ENCODE data around the gene UTS2.

UTS2 gene

GRCh38 chr1:7862211-7863060 is 9.6 kb upstream of the UTS2 start:
- DNase-seq: no peak

- DNase-seq: no peak
These were observed 8.6 kb upstream of the UTS2 start for GRCh38 chr1:7861452-7861851.

GRCh38 chr1:7860130-7860529 is 7.3 kb upstream of the UTS2 start:
- DNase-seq: no peak

GRCh38 chr1:7859406-7859805 is 6.5 kb upstream of the UTS2 start:
- DNase-seq: no peak

- no peak for DNase-seq
These were observed 5.1 kb upstream of the UTS2 start for GRCh38 chr1:7857985-7858384.

GRCh38 chr1:7857000-7857399 is 4.1 kb upstream of the UTS2 start:
- no peak for DNase-seq

- no peak for DNase-seq
These were observed 3.5 kb upstream of the UTS2 start for GRCh38 chr1:7856345-7856744.

GRCh38 chr1:7853684-7854026 is 790 bp upstream of the UTS2 start:
- no peak for DNase-seq

GRCh38 chr1:7850786-7851185 is 2.1 kb downstream of the UTS2 start:
- DNase-seq: no peak

- DNase-seq: no peak
These were observed 5.3 kb downstream of the UTS2 start for GRCh38 chr1:7847599-7847998.

- DNase-seq: no peak
These were observed 6.2 kb downstream of the UTS2 start for GRCh38 chr1:7846656-7847055.

- no peak for DNase-seq
These were observed 7.1 kb downstream of the UTS2 start for GRCh38 chr1:7845761-7846160.

GRCh38 chr1:7842517-7842916 is 10.3 kb downstream of the UTS2 start:
- no peak for DNase-seq

GRCh38 chr1:7839526-7839925 is 13.3 kb downstream of the UTS2 start:
- no peak for DNase-seq

- no peak for DNase-seq
These were observed 14.2 kb downstream of the UTS2 start for GRCh38 chr1:7838714-7839113.

- DNase-seq: no peak
These were observed 19.8 kb downstream of the UTS2 start for GRCh38 chr1:7833035-7833434.

- no peak for DNase-seq
These were observed 21.4 kb downstream of the UTS2 start for GRCh38 chr1:7831458-7831857.

GRCh38 chr1:7827126-7827955 is 25.5 kb downstream of the UTS2 start:
- DNase-seq: no peak

- no peak for DNase-seq
These were observed 26.5 kb downstream of the UTS2 start for GRCh38 chr1:7826363-7826762.

GRCh38 chr1:7824701-7825100 is 28.2 kb downstream of the UTS2 start:
- DNase-seq: no peak

- DNase-seq: no peak
These were observed 31.6 kb downstream of the UTS2 start for GRCh38 chr1:7821282-7821681.

GRCh38 chr1:7813677-7814373 is 39.0 kb downstream of the UTS2 start:
- DNase-seq: no peak

- DNase-seq: no peak
These were observed 41.4 kb downstream of the UTS2 start for GRCh38 chr1:7811476-7811875.

- peak; percentile 55 for DNase-seq
These were observed 42.5 kb downstream of the UTS2 start for GRCh38 chr1:7810395-7810794.

Measured in activated CD8-positive, alpha-beta memory T cell treated with anti-CD3 and anti-CD28 coated beads, Interleukin-2, amount 50 U/mL, for 48 hours (primary cell).